Hepatocyte (in vitro differentiated cells): ENCODE data around the gene PIGT. TPM values are rescaled to one million over a fixed set of nuclear protein-coding genes. Genes with fewer than 3 reads are reported as not detected.

Experiments
- DNase-seq: peaks from one replicate; pipeline ENCODE4 v3.0.0-alpha.2; 2016; ENCODE audit warnings: low spot score
- H2AFZ ChIP-seq: fragments of 200-600 bp; sonication (generic); 2 replicates; pipeline ENCODE4 v1.6.0; 2016; ENCODE audit warnings: antibody characterized with exemption, mild to moderate bottlenecking
- H3K27ac ChIP-seq: fragments of 200-600 bp; sonication (generic); 2 replicates; pipeline ENCODE4 v1.5.1; 2016; ENCODE audit warnings: mild to moderate bottlenecking
- H3K27me3 ChIP-seq: fragments of 200-600 bp; sonication (generic); 2 replicates; pipeline ENCODE4 v1.6.1; 2016
- H3K36me3 ChIP-seq: fragments of 200-600 bp; sonication (generic); replicated peaks from 2 replicates; pipeline ENCODE4 v1.5.1; 2016; ENCODE audit warnings: low read depth; ENCODE audit not compliant: insufficient read depth
- H3K4me1 ChIP-seq: fragments of 200-600 bp; sonication (generic); 2 replicates; pipeline ENCODE4 v1.5.1; 2016; ENCODE audit warnings: mild to moderate bottlenecking, moderate library complexity; ENCODE audit not compliant: insufficient read depth
- H3K4me2 ChIP-seq: fragments of 200-600 bp; sonication (generic); 2 replicates; pipeline ENCODE4 v1.6.0; 2016
- H3K4me3 ChIP-seq: fragments of 200-600 bp; sonication (generic); 2 replicates; pipeline ENCODE4 v1.5.1; 2016; ENCODE audit warnings: mild to moderate bottlenecking
- H3K79me2 ChIP-seq: fragments of 200-600 bp; sonication (generic); 2 replicates; pipeline ENCODE4 v1.6.0; 2017; ENCODE audit warnings: mild to moderate bottlenecking
- H3K9me2 ChIP-seq: fragments of 200-600 bp; sonication (generic); replicated peaks from 2 replicates; pipeline ENCODE4 v1.6.0; 2017; ENCODE audit warnings: mild to moderate bottlenecking; ENCODE audit not compliant: insufficient read depth
- H3K9me3 ChIP-seq: fragments of 200-600 bp; sonication (generic); 2 replicates; pipeline ENCODE4 v1.5.1; 2016; ENCODE audit warnings: low read depth, mild to moderate bottlenecking
- H4K20me1 ChIP-seq: fragments of 200-600 bp; sonication (generic); 2 replicates; pipeline ENCODE4 v1.6.0; 2016; ENCODE audit warnings: mild to moderate bottlenecking; ENCODE audit not compliant: insufficient read depth, poor library complexity, severe bottlenecking
- EZH2 ChIP-seq: fragments of 200-600 bp; sonication (generic); IDR thresholded peaks from 2 replicates; pipeline ENCODE4 v1.6.1; 2016; ENCODE audit warnings: antibody characterized with exemption, mild to moderate bottlenecking, borderline replicate concordance
- EZH2phosphoT487 ChIP-seq: fragments of 200-600 bp; sonication (generic); IDR thresholded peaks from one replicate; pipeline ENCODE4 v1.6.1; 2018; ENCODE audit warnings: antibody characterized with exemption, mild to moderate bottlenecking, low read depth, moderate library complexity; ENCODE audit not compliant: unreplicated experiment, severe bottlenecking
- WGBS: methylation state at CpG from one replicate; pipeline ENCODE4 v1.1.6; 2016; ENCODE audit warnings: low lambda C conversion rate; ENCODE audit errors: missing lambda C conversion rate; 5-methylcytosine and 5-hydroxymethylcytosine counted together
- polyA plus RNA-seq: library from polyadenylated mRNA; unstranded; fragments of >200 nt; fragmentation: Nextera tagmentation; extraction: Ambion mirVana; gene quantifications from 2 replicates; pipeline ENCODE4 v1.2.1, GENCODE V29; 2016
- total RNA-seq: library from RNA; depleted of rRNA; stranded (reverse); fragments of >200 nt; gene quantifications from 2 replicates; pipeline ENCODE4 v1.2.3, GENCODE V29; 2014
- TF ChIP-seq, protein P1 (sequence below): fragments of 200-600 bp; sonication (generic); IDR thresholded peaks from 2 replicates; pipeline ENCODE4 v1.5.1; 2016; ENCODE audit warnings: antibody characterized with exemption, mild to moderate bottlenecking; ENCODE audit not compliant: poor library complexity

Gene PIGT
- total and polyA plus RNA-seq, 2 experiments from 2014 or later = 67.1 to 163 TPM

DNA sequence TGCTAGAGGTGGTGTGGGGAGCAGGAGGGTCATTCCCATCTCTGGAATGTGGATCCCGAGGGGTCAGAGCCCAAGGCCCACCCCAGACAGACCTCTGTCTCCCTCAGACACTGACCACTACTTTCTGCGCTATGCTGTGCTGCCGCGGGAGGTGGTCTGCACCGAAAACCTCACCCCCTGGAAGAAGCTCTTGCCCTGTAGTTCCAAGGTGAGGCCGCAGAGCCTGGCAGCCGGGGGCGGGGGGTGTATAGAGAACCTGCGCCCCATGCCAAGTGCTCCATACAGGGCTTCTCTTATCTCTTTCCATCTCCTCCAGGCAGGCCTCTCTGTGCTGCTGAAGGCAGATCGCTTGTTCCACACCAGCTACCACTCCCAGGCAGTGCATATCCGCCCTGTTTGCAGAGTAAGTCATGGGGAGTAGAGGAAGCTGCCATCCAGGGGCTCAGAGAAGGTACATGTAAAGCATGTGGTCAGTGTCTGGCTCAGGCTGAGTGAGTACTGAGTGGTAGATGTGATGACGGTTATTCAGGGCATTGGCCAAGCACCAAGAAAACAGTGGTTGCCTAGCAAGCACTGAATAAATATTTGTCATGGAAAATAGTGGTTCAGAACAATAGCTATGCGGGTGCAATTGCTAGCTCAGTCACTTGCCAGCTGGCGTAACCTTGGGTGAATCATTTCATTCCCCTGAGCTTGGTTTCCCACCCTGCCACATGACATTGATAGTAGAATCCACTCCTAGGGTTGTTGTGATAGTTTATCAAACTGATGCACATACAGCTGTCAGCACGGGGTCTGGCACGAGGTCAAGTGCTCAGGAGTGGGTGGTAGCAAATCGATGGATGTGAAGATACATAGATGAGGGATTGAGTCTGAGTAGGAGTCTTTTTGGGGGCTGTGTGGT is 3.5 kb downstream of the PIGT start:
- peaks cover 21% of the 10 kb centered on the region for H3K79me2 ChIP-seq
- no peaks in the 10 kb centered on the region for H3K27me3 ChIP-seq
- no peaks in the 10 kb centered on the region for H4K20me1 ChIP-seq
- no peak for DNase-seq
- no peak overlapping the region for H3K4me2 ChIP-seq
- no peaks in the 10 kb centered on the region for H3K9me2 ChIP-seq
- no peaks in the 10 kb centered on the region for H3K9me3 ChIP-seq
- H3K27ac ChIP-seq = no peak overlapping the region
- no peak overlapping the region for H2AFZ ChIP-seq
- TF ChIP-seq EZH2 = no peak
- no peak for TF ChIP-seq EZH2phosphoT487
- TF ChIP-seq, protein P1, sequence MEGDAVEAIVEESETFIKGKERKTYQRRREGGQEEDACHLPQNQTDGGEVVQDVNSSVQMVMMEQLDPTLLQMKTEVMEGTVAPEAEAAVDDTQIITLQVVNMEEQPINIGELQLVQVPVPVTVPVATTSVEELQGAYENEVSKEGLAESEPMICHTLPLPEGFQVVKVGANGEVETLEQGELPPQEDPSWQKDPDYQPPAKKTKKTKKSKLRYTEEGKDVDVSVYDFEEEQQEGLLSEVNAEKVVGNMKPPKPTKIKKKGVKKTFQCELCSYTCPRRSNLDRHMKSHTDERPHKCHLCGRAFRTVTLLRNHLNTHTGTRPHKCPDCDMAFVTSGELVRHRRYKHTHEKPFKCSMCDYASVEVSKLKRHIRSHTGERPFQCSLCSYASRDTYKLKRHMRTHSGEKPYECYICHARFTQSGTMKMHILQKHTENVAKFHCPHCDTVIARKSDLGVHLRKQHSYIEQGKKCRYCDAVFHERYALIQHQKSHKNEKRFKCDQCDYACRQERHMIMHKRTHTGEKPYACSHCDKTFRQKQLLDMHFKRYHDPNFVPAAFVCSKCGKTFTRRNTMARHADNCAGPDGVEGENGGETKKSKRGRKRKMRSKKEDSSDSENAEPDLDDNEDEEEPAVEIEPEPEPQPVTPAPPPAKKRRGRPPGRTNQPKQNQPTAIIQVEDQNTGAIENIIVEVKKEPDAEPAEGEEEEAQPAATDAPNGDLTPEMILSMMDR = no peak
- H3K4me1 ChIP-seq = peaks cover 12% of the 10 kb centered on the region
- 93% methylated on average over 17 of the region's 17 CpGs for WGBS
- H3K36me3 ChIP-seq = no peaks in the 10 kb centered on the region
- no peak overlapping the region for H3K4me3 ChIP-seq

DNA sequence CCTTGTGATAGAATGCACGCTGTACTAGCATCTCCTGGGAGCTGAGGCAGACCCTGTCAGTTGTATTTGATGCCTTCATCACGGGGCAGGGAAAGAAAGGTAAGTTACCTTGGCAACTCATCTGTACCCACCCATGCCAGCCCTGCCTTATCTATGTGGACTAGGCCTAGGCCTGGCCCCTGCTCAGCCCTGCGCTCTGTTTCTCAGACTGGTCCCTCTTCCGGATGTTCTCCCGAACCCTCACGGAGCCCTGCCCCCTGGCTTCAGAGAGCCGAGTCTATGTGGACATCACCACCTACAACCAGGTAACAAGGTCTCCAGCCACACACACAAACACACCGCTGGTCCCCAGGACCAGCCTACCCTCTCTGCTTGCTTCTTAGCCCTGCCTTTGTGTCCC is 4.2 kb downstream of the PIGT start:
- Histone ChIP-seq H3K4me2 (no peak overlapping the region), H3K79me2 (peaks cover 21% of the 10 kb centered on the region), H3K36me3 (no peaks in the 10 kb centered on the region), H3K9me3 (no peaks in the 10 kb centered on the region), H3K9me2 (no peaks in the 10 kb centered on the region), H3K4me3 (no peak overlapping the region), H3K27ac (no peak overlapping the region), H3K4me1 (peaks cover 12% of the 10 kb centered on the region), H4K20me1 (no peaks in the 10 kb centered on the region), H2AFZ (no peak overlapping the region), H3K27me3 (no peaks in the 10 kb centered on the region)
- TF ChIP-seq EZH2phosphoT487 (no peak), EZH2 (no peak)
- TF ChIP-seq, protein P1 = no peak
- DNase-seq = no peak
- 97% methylated on average over 8 of the region's 8 CpGs for WGBS

DNA sequence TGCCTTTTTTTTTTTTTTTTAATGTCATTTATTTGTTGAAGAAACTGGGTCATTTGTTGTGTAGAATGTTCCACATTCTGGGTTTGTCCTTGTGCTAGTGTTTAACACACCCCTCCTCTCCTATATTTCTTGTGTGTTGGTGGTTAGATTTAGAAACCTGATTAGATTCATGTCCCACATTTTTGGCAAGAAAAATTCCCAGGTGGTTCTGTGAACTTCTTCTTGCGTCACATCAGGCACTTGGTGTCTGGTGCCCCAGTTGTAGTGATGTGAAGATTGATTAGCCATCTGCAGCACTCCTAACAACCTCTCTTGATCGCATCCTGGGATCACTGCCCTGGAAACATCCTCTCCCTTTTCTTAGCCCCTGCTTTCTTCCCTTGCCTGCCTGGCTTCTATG is 7.8 kb downstream of the PIGT start:
- H3K4me3 ChIP-seq = no peak overlapping the region
- H3K9me3 ChIP-seq = no peaks in the 10 kb centered on the region
- no peaks in the 10 kb centered on the region for H3K27me3 ChIP-seq
- H3K4me1 ChIP-seq = no peaks in the 10 kb centered on the region
- no peaks in the 10 kb centered on the region for H3K9me2 ChIP-seq
- no peak overlapping the region for H2AFZ ChIP-seq
- H3K4me2 ChIP-seq = no peak overlapping the region
- no peaks in the 10 kb centered on the region for H3K36me3 ChIP-seq
- TF ChIP-seq EZH2 = no peak
- no peak for TF ChIP-seq EZH2phosphoT487
- TF ChIP-seq, protein P1 = no peak
- H3K27ac ChIP-seq = no peak overlapping the region
- H4K20me1 ChIP-seq = no peaks in the 10 kb centered on the region
- H3K79me2 ChIP-seq = no peaks in the 10 kb centered on the region
- WGBS = 94% methylated on average over 2 of the region's 2 CpGs
- no peak for DNase-seq
